OCI-LY3 (cell line): Measurements from ENCODE around the gene ADAMTS14.

Source experiments
- H2AFZ ChIP-seq: fragments of 200-600, 300-600 bp; shearing (Covaris generic); 2 replicates; pipeline ENCODE4 v1.6.0; 2014; ENCODE audit warnings: antibody characterized with exemption, low read depth, low read length
- H3K27ac ChIP-seq: fragments of 200-600, 300-600 bp; sonication (generic); 2 replicates; pipeline ENCODE4 v1.5.1; 2014; ENCODE audit warnings: mild to moderate bottlenecking, low read length, moderate library complexity, mixed read lengths
- H3K27me3 ChIP-seq: fragments of 200-600, 300-600 bp; sonication (generic); 2 replicates; pipeline ENCODE4 v1.6.1; 2014; ENCODE audit warnings: low read depth, low read length, mixed read lengths
- H3K36me3 ChIP-seq: fragments of 200-600, 300-600 bp; sonication (generic); replicated peaks from 2 replicates; pipeline ENCODE3; 2014; ENCODE audit warnings: low read depth, low read length, mixed read lengths
- H3K4me1 ChIP-seq: fragments of 300-600, 200-600 bp; sonication (generic); 2 replicates; pipeline ENCODE4 v1.6.1; 2014; ENCODE audit warnings: low read length, mixed read lengths
- H3K4me2 ChIP-seq: fragments of 200-600, 300-600 bp; sonication (generic); 2 replicates; pipeline ENCODE4 v1.6.1; 2014; ENCODE audit warnings: low read length, mixed read lengths
- H3K4me3 ChIP-seq: fragments of 300-600, 200-600 bp; sonication (generic); 2 replicates; pipeline ENCODE4 v1.5.1; 2014; ENCODE audit warnings: antibody characterized with exemption, mild to moderate bottlenecking, low read length, moderate library complexity
- H3K79me2 ChIP-seq: fragments of 300-600, 200-600 bp; shearing (Covaris generic); 2 replicates; pipeline ENCODE4 v1.6.1; 2014; ENCODE audit warnings: mild to moderate bottlenecking, low read length, mixed read lengths
- H3K9ac ChIP-seq: fragments of 300-600, 200-600 bp; shearing (Covaris generic); 2 replicates; pipeline ENCODE4 v1.6.0; 2014; ENCODE audit warnings: mild to moderate bottlenecking, low read length, moderate library complexity
- H3K9me3 ChIP-seq: fragments of 200-600, 300-600 bp; shearing (Covaris generic); 2 replicates; pipeline ENCODE4 v1.6.1; 2014; ENCODE audit warnings: low read length, mixed read lengths; ENCODE audit not compliant: insufficient read depth
- H4K20me1 ChIP-seq: fragments of 200-600, 300-600 bp; sonication (generic); 2 replicates; pipeline ENCODE4 v1.6.1; 2016; ENCODE audit warnings: low read length, mixed read lengths; ENCODE audit not compliant: insufficient read depth
- CTCF ChIP-seq: fragments of 200-600, 300-600 bp; sonication (generic); IDR thresholded peaks from 2 replicates; pipeline ENCODE4 v1.5.1; 2014; ENCODE audit warnings: antibody characterized with exemption, low read length, low read depth
- EZH2phosphoT487 ChIP-seq: fragments of 200-600 bp; shearing (Covaris generic); IDR thresholded peaks from 2 replicates; pipeline ENCODE4 v1.6.1; 2018; ENCODE audit warnings: antibody characterized with exemption, mixed run types, low read depth

The ADAMTS14 gene

DNA sequence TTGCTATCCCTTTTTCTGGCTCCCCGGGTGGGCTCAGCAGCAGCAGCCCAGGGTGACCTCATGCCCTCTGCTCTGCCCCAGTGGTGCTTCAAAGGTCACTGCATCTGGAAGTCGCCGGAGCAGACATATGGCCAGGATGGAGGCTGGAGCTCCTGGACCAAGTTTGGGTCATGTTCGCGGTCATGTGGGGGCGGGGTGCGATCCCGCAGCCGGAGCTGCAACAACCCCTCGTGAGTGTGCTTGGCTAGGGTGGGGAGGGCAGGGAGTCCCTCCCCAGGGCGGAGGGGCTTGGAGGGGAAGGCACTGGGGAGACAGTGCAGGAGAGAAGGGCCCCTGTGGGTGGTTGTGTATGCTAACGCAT is 66.4 kb downstream of the ADAMTS14 start:
- Histone ChIP-seq H2AFZ (no peak overlapping the region), H3K27ac (no peak overlapping the region), H3K4me2 (no peak overlapping the region), H3K79me2 (no peaks in the 10 kb centered on the region), H3K9me3 (no peaks in the 10 kb centered on the region), H3K9ac (no peak overlapping the region), H3K27me3 (no peaks in the 10 kb centered on the region), H3K4me3 (no peak overlapping the region), H4K20me1 (no peaks in the 10 kb centered on the region), H3K4me1 (peaks cover 7% of the 10 kb centered on the region), H3K36me3 (no peaks in the 10 kb centered on the region)
- TF ChIP-seq CTCF (no peak), EZH2phosphoT487 (no peak)

DNA sequence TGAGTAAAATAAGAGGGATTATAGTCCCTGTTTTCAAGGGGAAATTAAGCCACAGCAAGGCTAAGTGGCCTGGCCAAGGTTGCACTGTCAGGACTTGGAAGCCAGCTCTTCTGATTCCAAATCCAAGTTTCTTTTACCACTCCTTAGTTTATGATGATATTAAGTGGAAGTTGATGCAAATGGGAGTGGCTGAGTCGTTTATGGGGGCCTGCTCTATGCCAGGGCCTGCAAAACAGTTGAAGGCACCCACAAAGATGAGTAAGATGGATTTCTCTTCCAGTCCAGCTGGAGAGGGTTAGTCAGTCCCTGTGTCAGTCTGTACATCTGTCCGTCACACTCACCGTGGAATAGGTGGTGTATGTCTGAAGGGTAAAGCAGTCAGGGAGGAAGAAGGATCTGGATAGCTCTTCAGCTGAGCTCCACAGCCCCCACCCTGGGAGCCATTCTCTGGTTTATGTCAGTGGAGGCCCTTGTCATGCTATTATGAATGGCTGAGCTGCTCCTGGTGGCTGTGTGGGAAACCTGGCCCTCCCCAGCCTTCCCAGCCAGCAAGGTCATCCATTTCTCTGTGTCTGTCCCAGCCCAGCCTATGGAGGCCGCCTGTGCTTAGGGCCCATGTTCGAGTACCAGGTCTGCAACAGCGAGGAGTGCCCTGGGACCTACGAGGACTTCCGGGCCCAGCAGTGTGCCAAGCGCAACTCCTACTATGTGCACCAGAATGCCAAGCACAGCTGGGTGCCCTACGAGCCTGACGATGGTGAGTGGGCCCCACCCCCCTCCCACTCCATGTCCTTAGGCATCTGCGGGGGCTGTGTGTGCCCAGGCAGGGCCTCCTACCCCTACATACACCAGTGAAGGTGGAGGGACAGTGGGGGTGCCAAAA is 68.3 kb downstream of the ADAMTS14 start:
- Histone ChIP-seq H3K9me3 (no peaks in the 10 kb centered on the region), H3K27me3 (no peaks in the 10 kb centered on the region), H3K36me3 (no peaks in the 10 kb centered on the region), H3K4me3 (no peak overlapping the region), H4K20me1 (no peaks in the 10 kb centered on the region), H3K27ac (no peak overlapping the region), H3K4me2 (no peak overlapping the region), H3K79me2 (no peaks in the 10 kb centered on the region), H2AFZ (no peak overlapping the region), H3K9ac (no peak overlapping the region), H3K4me1 (peaks cover 7% of the 10 kb centered on the region)
- TF ChIP-seq EZH2phosphoT487 (no peak), CTCF (no peak)

- Histone ChIP-seq H3K4me2 (no peak overlapping the region), H2AFZ (0 out of 2 replicates have a peak overlapping the region, but pooled peaks have one; percentile 44), H3K9ac (no peak overlapping the region), H3K4me3 (no peak overlapping the region), H3K36me3 (no peaks in the 10 kb centered on the region), H3K27me3 (no peaks in the 10 kb centered on the region), H4K20me1 (no peaks in the 10 kb centered on the region), H3K9me3 (no peaks in the 10 kb centered on the region), H3K27ac (no peak overlapping the region), H3K79me2 (no peaks in the 10 kb centered on the region), H3K4me1 (peaks cover 7% of the 10 kb centered on the region)
- TF ChIP-seq CTCF (no peak), EZH2phosphoT487 (no peak)
These were observed 70.5 kb downstream of the ADAMTS14 start for GRCh38 chr10:70742537-70743429.

GRCh38 chr10:70743430-70743788 is 71.1 kb downstream of the ADAMTS14 start:
- no peak overlapping the region for H3K4me2 ChIP-seq

More at GRCh38 chr10:70743430-70743788, 71.1 kb downstream of the ADAMTS14 start:
- TF ChIP-seq EZH2phosphoT487 = no peak
- no peak for TF ChIP-seq CTCF
- Histone ChIP-seq H3K79me2 (no peaks in the 10 kb centered on the region), H4K20me1 (no peaks in the 10 kb centered on the region), H3K9me3 (no peaks in the 10 kb centered on the region), H3K9ac (no peak overlapping the region), H3K4me3 (no peak overlapping the region), H3K27ac (no peak overlapping the region), H2AFZ (no peak overlapping the region), H3K36me3 (no peaks in the 10 kb centered on the region), H3K27me3 (no peaks in the 10 kb centered on the region), H3K4me1 (peaks cover 7% of the 10 kb centered on the region)
